Activated CD4-positive, alpha-beta T cell treated with anti-CD3 and anti-CD28 coated beads, Interleukin-2, amount 50 U/mL, for 16 hours (primary cell): ENCODE measurements around the gene ITGAE.

Experiments
- DNase-seq: peaks from one replicate; pipeline ENCODE4 v3.0.0-alpha.2; 2020

ITGAE gene

GRCh38 chr17:3666516-3666915, 134.5 kb downstream of the ITGAE start:
- DNase-seq: no peak

GRCh38 chr17:3665834-3666233, 135.2 kb downstream of the ITGAE start:
- no peak for DNase-seq
